Measurements from ENCODE around the gene NOSIP. TPM values are rescaled to one million over a fixed set of nuclear protein-coding genes. Genes with fewer than 3 reads are reported as not detected.

NOSIP gene
- total and polyA plus RNA-seq, 11 donors: 37.3 to 91.3 (median 49.0) TPM

DNA sequence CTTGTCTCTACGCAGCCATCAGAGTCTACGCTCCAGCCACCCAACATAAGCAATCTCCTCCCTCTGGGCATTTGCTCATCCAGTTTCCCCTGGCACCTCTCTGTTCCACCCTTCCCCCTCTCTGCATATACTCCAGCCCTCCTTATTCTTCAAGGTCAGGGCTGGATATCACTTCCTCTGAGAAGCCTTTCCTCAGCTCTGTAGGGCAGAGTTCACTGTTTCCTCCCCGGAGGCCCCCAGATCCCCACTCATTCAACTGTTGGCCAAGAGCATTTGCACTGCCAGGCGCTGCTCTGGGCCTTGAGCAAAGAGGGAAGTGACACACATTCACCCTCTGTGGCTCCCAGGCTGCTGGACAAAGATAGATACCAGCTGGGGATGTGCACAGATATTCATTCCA, 64.6 kb downstream of the NOSIP start:
- WGBS, 4 donors: 48 to 60% (median 55%) methylated on average over 4 of the region's 4 CpGs
- no peaks in the 10 kb centered on the region for H3K27me3 ChIP-seq
- no peak for TF ChIP-seq POLR2A (IDR thresholded peaks at IDR 0.05)
- TF ChIP-seq, protein P1, sequence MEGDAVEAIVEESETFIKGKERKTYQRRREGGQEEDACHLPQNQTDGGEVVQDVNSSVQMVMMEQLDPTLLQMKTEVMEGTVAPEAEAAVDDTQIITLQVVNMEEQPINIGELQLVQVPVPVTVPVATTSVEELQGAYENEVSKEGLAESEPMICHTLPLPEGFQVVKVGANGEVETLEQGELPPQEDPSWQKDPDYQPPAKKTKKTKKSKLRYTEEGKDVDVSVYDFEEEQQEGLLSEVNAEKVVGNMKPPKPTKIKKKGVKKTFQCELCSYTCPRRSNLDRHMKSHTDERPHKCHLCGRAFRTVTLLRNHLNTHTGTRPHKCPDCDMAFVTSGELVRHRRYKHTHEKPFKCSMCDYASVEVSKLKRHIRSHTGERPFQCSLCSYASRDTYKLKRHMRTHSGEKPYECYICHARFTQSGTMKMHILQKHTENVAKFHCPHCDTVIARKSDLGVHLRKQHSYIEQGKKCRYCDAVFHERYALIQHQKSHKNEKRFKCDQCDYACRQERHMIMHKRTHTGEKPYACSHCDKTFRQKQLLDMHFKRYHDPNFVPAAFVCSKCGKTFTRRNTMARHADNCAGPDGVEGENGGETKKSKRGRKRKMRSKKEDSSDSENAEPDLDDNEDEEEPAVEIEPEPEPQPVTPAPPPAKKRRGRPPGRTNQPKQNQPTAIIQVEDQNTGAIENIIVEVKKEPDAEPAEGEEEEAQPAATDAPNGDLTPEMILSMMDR (IDR thresholded peaks at IDR 0.05): no peak
- H3K9me3 ChIP-seq: no peaks in the 10 kb centered on the region
- peak overlapping the region in 1 of 12 donors; percentile 83 for H3K4me3 ChIP-seq
- peaks cover 0 to 54% (median 19%) of the 10 kb centered on the region in 12 donors for H3K4me1 ChIP-seq
- ATAC-seq: peak in 3 of 4 donors; percentile 22 to 65 (median 49)
- intact Hi-C loops (cut with DNase I): no loop called here
- peaks cover 0 to 38% (median 4%) of the 10 kb centered on the region in 9 donors for H3K36me3 ChIP-seq
- peak overlapping the region in 6 of 12 donors; percentile 11 to 92 (median 34) for H3K27ac ChIP-seq
- peak in 4 of 5 donors; percentile 46 to 77 (median 66) for DNase-seq

DNA sequence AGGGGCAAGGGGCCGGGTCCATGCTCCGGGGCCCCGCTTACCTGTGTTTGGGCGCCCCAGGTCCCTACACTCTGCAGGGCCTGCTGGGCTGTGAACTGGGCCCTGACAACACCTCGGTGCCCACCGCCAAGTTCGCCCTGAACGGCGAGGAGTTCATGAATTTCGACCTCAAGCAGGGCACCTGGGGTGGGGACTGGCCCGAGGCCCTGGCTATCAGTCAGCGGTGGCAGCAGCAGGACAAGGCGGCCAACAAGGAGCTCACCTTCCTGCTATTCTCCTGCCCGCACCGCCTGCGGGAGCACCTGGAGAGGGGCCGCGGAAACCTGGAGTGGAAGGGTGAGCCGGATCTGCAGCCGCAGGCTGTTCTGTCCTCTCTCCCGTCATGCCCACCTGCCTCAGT, 66.2 kb downstream of the NOSIP start:
- peaks cover 0 to 26% (median 0%) of the 10 kb centered on the region in 9 donors for H3K36me3 ChIP-seq
- intact Hi-C loops (cut with DNase I): no loop called here
- no peaks in the 10 kb centered on the region for H3K27me3 ChIP-seq
- peak in 1 of 5 donors; percentile 11 for DNase-seq
- H3K27ac ChIP-seq: peak overlapping the region in 7 of 12 donors; percentile 75 to 92 (median 90)
- peaks cover 0 to 54% (median 19%) of the 10 kb centered on the region in 12 donors for H3K4me1 ChIP-seq
- peak overlapping the region in 9 of 12 donors; percentile 68 to 92 (median 79) for H3K4me3 ChIP-seq
- 87 to 92% (median 88%) methylated on average over 18 to 21 of the region's 21 CpGs for WGBS, 4 donors
- no peak for TF ChIP-seq POLR2A (IDR thresholded peaks at IDR 0.05)
- TF ChIP-seq, protein P1 (IDR thresholded peaks at IDR 0.05): no peak
- no peak for ATAC-seq
- no peaks in the 10 kb centered on the region for H3K9me3 ChIP-seq

DNA sequence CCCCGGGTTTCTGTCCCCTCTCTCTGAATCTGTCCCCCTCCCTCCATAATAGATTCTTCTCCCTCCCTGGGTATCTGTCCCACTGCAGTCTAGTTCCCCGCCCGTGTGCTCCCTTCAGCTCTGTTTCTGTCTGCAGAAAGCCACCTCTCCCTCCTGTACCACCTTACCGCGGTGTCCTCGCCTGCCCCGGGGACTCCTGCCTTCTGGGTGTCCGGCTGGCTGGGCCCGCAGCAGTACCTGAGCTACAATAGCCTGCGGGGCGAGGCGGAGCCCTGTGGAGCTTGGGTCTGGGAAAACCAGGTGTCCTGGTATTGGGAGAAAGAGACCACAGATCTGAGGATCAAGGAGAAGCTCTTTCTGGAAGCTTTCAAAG, 66.6 kb downstream of the NOSIP start:
- WGBS, 4 donors: 45 to 61% (median 51%) methylated on average over 12 of the region's 12 CpGs
- DNase-seq (no peak), ATAC-seq (no peak)
- Histone ChIP-seq H3K4me1 (peaks cover 0 to 54% (median 19%) of the 10 kb centered on the region in 12 donors), H3K27ac (peak overlapping the region; percentile 75 to 92 (median 90)), H3K36me3 (peaks cover 0 to 26% (median 0%) of the 10 kb centered on the region in 9 donors), H3K9me3 (no peaks in the 10 kb centered on the region), H3K27me3 (no peaks in the 10 kb centered on the region), H3K4me3 (peak overlapping the region; percentile 67 to 92 (median 77))
- TF ChIP-seq, protein P1 (IDR thresholded peaks at IDR 0.05): no peak
- no peak for TF ChIP-seq POLR2A (IDR thresholded peaks at IDR 0.05)
- intact Hi-C loops (cut with DNase I): no loop called here

DNA sequence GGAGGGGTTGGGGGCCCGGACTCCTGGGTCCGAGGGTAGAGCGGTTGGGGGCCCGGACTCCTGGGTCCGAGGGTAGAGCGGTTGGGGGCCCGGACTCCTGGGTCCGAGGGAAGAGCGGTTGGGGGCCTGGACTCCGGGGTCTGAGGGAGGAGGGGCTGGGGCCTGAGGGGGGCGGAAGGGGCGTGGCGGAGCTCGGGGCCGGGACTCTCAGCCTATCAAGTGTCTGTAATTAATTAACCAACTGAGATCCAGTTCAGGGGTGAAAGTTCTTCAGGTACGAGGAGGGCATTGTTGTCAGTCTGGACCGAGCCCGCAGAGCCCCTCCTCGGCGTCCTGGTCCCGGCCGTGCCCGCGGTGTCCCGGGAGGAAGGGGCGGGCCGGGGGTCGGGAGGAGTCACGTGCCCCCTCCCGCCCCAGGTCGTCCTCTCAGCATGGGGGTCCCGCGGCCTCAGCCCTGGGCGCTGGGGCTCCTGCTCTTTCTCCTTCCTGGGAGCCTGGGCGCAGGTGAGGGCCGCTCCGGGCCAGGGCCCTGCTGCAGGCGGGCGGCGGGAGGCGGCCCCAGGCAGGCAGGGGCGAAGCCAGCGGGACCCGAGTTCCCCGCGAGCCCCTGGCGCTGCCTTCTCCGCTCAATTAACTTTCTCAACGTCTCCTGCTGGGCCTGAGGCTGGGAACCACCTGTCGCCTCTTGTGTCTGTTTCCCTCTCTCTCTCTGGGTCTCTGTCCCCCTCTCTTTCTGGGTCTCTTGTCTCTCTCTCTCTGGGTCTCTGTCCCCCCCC, 67.2 kb downstream of the NOSIP start:
- Histone ChIP-seq H3K36me3 (peaks cover 0 to 21% (median 0%) of the 10 kb centered on the region in 9 donors), H3K27me3 (no peaks in the 10 kb centered on the region), H3K4me3 (peak overlapping the region; percentile 67 to 92 (median 77)), H3K27ac (peak overlapping the region; percentile 75 to 92 (median 90)), H3K4me1 (peaks cover 0 to 54% (median 19%) of the 10 kb centered on the region in 12 donors), H3K9me3 (no peaks in the 10 kb centered on the region)
- no peak for TF ChIP-seq POLR2A (IDR thresholded peaks at IDR 0.05)
- TF ChIP-seq, protein P1 (IDR thresholded peaks at IDR 0.05): no peak
- WGBS, 4 donors: 0 to 2% (median 1%) methylated on average over 25 to 50 of the region's 50 CpGs
- intact Hi-C loops (cut with DNase I): no loop called here
- DNase-seq (peak; percentile 55 to 80 (median 69)), ATAC-seq (peak; percentile 35 to 79 (median 77))
